B cell (primary cell): Measurements from ENCODE around the gene PCYOX1L.

Experiments
- EZH2 ChIP-seq: IDR thresholded peaks from 2 replicates; pipeline ENCODE4 v1.6.1; 2012; ENCODE audit warnings: borderline replicate concordance, low read depth, mild to moderate bottlenecking, moderate library complexity, low read length; ENCODE audit not compliant: insufficient read depth, poor library complexity, severe bottlenecking
- TF ChIP-seq, protein P1 (sequence below): fragments of 200-600 bp; IDR thresholded peaks from one replicate; pipeline ENCODE4 v1.8.0; 2022; ENCODE audit warnings: antibody characterized with exemption, mild to moderate bottlenecking

DNA sequence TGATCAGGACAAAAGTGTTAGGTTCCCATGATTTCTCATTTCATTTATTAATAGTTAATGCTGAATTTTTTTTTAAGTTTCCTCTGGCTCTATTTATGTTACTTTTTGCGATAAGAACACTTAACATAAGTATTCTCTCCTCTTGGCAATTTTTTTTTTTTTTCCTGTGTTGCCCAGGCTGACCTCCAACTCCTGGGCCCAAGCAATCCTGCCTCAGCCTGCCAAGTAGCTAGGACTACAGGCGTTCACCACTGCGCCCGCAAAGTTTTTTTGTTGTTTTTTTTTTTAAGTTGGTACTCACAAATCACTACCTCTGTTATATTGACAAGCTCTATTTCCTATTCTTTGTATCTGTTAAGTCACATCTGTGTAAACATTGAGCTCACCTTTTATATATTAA lies 5.7 kb upstream of the PCYOX1L start:
- TF ChIP-seq, protein P1, sequence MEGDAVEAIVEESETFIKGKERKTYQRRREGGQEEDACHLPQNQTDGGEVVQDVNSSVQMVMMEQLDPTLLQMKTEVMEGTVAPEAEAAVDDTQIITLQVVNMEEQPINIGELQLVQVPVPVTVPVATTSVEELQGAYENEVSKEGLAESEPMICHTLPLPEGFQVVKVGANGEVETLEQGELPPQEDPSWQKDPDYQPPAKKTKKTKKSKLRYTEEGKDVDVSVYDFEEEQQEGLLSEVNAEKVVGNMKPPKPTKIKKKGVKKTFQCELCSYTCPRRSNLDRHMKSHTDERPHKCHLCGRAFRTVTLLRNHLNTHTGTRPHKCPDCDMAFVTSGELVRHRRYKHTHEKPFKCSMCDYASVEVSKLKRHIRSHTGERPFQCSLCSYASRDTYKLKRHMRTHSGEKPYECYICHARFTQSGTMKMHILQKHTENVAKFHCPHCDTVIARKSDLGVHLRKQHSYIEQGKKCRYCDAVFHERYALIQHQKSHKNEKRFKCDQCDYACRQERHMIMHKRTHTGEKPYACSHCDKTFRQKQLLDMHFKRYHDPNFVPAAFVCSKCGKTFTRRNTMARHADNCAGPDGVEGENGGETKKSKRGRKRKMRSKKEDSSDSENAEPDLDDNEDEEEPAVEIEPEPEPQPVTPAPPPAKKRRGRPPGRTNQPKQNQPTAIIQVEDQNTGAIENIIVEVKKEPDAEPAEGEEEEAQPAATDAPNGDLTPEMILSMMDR, result no peak
- no peak for TF ChIP-seq EZH2
